SK-N-SH treated with all-trans-retinoic acid at 6 μM for 48 hours (cell line): ENCODE data around the gene PBX3.

Experiments
- ATAC-seq: fragments of 200-7000 bp; cut with Tn5 transposase; 3 replicates; pipeline ENCODE4 v1.9.1; 2020; ENCODE audit warnings: mild to moderate bottlenecking, moderate library complexity
- ARNTL ChIP-seq: fragments of 450-650 bp; formaldehyde crosslinking; IDR thresholded peaks from 2 replicates; pipeline ENCODE4 v1.5.0; 2020; ENCODE audit warnings: low read depth, mild to moderate bottlenecking, moderate library complexity, borderline replicate concordance
- BACH2 ChIP-seq: fragments of 250-450 bp; sonication (Bioruptor Pico); IDR thresholded peaks from 2 replicates; pipeline ENCODE4 v1.9.0; 2021; ENCODE audit warnings: mild to moderate bottlenecking, borderline replicate concordance
- CREB5 ChIP-seq: fragments of 250-450 bp; sonication (Bioruptor Pico); IDR thresholded peaks from 2 replicates; pipeline ENCODE4 v1.5.1; 2020; ENCODE audit warnings: low read depth, mild to moderate bottlenecking, moderate library complexity
- CSDC2 ChIP-seq: fragments of 250-450 bp; sonication (Bioruptor Pico); IDR thresholded peaks from 2 replicates; pipeline ENCODE4 v1.5.0; 2020; ENCODE audit warnings: mild to moderate bottlenecking, moderate library complexity
- CSRNP3 ChIP-seq: fragments of 250-450 bp; sonication (Bioruptor Pico); IDR thresholded peaks from 2 replicates; pipeline ENCODE4 v1.5.1; 2021; ENCODE audit warnings: mild to moderate bottlenecking, moderate library complexity
- ESRRG ChIP-seq: fragments of 250-450 bp; sonication (Bioruptor Pico); IDR thresholded peaks from 2 replicates; pipeline ENCODE4 v1.6.1; 2021; ENCODE audit warnings: mild to moderate bottlenecking
- GLIS3 ChIP-seq: fragments of 250-450 bp; sonication (Bioruptor Pico); IDR thresholded peaks from 2 replicates; pipeline ENCODE4 v1.5.0; 2020; ENCODE audit warnings: mild to moderate bottlenecking, moderate library complexity
- ISL1 ChIP-seq: fragments of 250-450 bp; sonication (Bioruptor Pico); IDR thresholded peaks from 2 replicates; pipeline ENCODE4 v2.1.2; 2022; ENCODE audit warnings: mild to moderate bottlenecking, moderate library complexity
- OSR1 ChIP-seq: fragments of 250-450 bp; sonication (Bioruptor Pico); IDR thresholded peaks from 2 replicates; pipeline ENCODE4 v1.8.0; 2022; ENCODE audit warnings: moderate library complexity, mild to moderate bottlenecking, inconsistent platforms
- PATZ1 ChIP-seq: fragments of 250-450 bp; sonication (Bioruptor Pico); IDR thresholded peaks from 2 replicates; pipeline ENCODE4 v1.8.0; 2020; ENCODE audit warnings: mild to moderate bottlenecking, moderate library complexity, borderline replicate concordance
- POU6F1 ChIP-seq: fragments of 250-450 bp; sonication (Bioruptor Pico); IDR thresholded peaks from 2 replicates; pipeline ENCODE4 v1.8.0; 2021; ENCODE audit warnings: low read depth, mild to moderate bottlenecking, moderate library complexity, borderline replicate concordance
- PPARA ChIP-seq: fragments of 250-450 bp; sonication (Bioruptor Pico); IDR thresholded peaks from 2 replicates; pipeline ENCODE4 v1.5.0; 2020; ENCODE audit warnings: mild to moderate bottlenecking, borderline replicate concordance
- RARB ChIP-seq: fragments of 250-450 bp; sonication (Bioruptor Pico); IDR thresholded peaks from 2 replicates; pipeline ENCODE4 v1.8.0; 2021; ENCODE audit warnings: mild to moderate bottlenecking, moderate library complexity
- SNAI2 ChIP-seq: fragments of 250-450 bp; sonication (Bioruptor Pico); IDR thresholded peaks from 2 replicates; pipeline ENCODE4 v1.5.0; 2020; ENCODE audit warnings: mild to moderate bottlenecking, moderate library complexity
- TCF4 ChIP-seq: fragments of 250-450 bp; sonication (Bioruptor Pico); IDR thresholded peaks from 2 replicates; pipeline ENCODE4 v1.8.0; 2021; ENCODE audit warnings: mild to moderate bottlenecking, moderate library complexity, borderline replicate concordance
- TOX ChIP-seq: fragments of 250-450 bp; sonication (Bioruptor Pico); IDR thresholded peaks from 2 replicates; pipeline ENCODE4 v1.8.0; 2021; ENCODE audit warnings: mild to moderate bottlenecking, moderate library complexity, borderline replicate concordance
- TSHZ2 ChIP-seq: fragments of 250-450 bp; sonication (Bioruptor Pico); IDR thresholded peaks from 2 replicates; pipeline ENCODE4 v1.5.0; 2020; ENCODE audit warnings: mild to moderate bottlenecking, moderate library complexity
- ZC3H10 ChIP-seq: fragments of 250-450 bp; sonication (Bioruptor Pico); IDR thresholded peaks from 2 replicates; pipeline ENCODE4 v1.5.1; 2021; ENCODE audit warnings: mild to moderate bottlenecking, moderate library complexity
- ZFP3 ChIP-seq: fragments of 250-450 bp; sonication (Bioruptor Pico); IDR thresholded peaks from 2 replicates; pipeline ENCODE4 v1.5.0; 2020; ENCODE audit warnings: mild to moderate bottlenecking, moderate library complexity
- ZFP30 ChIP-seq: fragments of 450-650 bp; formaldehyde crosslinking; IDR thresholded peaks from 2 replicates; pipeline ENCODE4 v1.5.0; 2022; ENCODE audit warnings: mild to moderate bottlenecking, moderate library complexity
- ZNF565 ChIP-seq: fragments of 450-650 bp; formaldehyde crosslinking; conservative IDR thresholded peaks from 2 replicates; pipeline ENCODE4 v1.5.0; 2020; ENCODE audit warnings: low read depth, mild to moderate bottlenecking, moderate library complexity
- ZNF8 ChIP-seq: fragments of 450-650 bp; formaldehyde crosslinking; IDR thresholded peaks from 2 replicates; pipeline ENCODE4 v1.5.0; 2020; ENCODE audit warnings: mild to moderate bottlenecking, moderate library complexity

Gene PBX3

GRCh38 chr9:125964702-125965225 lies 217.6 kb downstream of the PBX3 start (continued):
- no peak for TF ChIP-seq ZFP30 (CRISPR knock-in tag)

GRCh38 chr9:125965477-125965876 lies 218.3 kb downstream of the PBX3 start:
- TF ChIP-seq ZFP3 (no peak), ZC3H10 (CRISPR knock-in tag) (no peak), PPARA (no peak), ZNF8 (CRISPR knock-in tag) (no peak), OSR1 (CRISPR knock-in tag) (no peak), CREB5 (CRISPR knock-in tag) (no peak), TCF4 (no peak), ZFP30 (CRISPR knock-in tag) (no peak), SNAI2 (CRISPR knock-in tag) (no peak), CSDC2 (no peak), ARNTL (CRISPR knock-in tag) (no peak)
- no peak for ATAC-seq

GRCh38 chr9:125966466-125966865 lies 219.3 kb downstream of the PBX3 start:
- ATAC-seq = no peak
- TF ChIP-seq ISL1 (CRISPR knock-in tag) (no peak), SNAI2 (CRISPR knock-in tag) (no peak), CSDC2 (no peak), ZNF8 (CRISPR knock-in tag) (no peak), TSHZ2 (CRISPR knock-in tag) (peak; percentile 31; the same call in 1 of the 2 replicates), OSR1 (CRISPR knock-in tag) (no peak), TOX (CRISPR knock-in tag) (no peak), POU6F1 (no peak), CSRNP3 (CRISPR knock-in tag) (no peak), TCF4 (0 out of 2 replicates have a peak, but pooled peaks have one; percentile 22), RARB (CRISPR knock-in tag) (no peak)

- ATAC-seq = no peak
- TF ChIP-seq ZNF565 (CRISPR knock-in tag) = no peak
- TF ChIP-seq CSRNP3 (CRISPR knock-in tag) = no peak
- no peak for TF ChIP-seq RARB (CRISPR knock-in tag)
- TF ChIP-seq OSR1 (CRISPR knock-in tag) = no peak
- TF ChIP-seq PPARA = no peak
- no peak for TF ChIP-seq ESRRG
- no peak for TF ChIP-seq TOX (CRISPR knock-in tag)
- no peak for TF ChIP-seq CREB5 (CRISPR knock-in tag)
- TF ChIP-seq PATZ1 (CRISPR knock-in tag) = no peak
- no peak for TF ChIP-seq ZFP3
- no peak for TF ChIP-seq BACH2 (CRISPR knock-in tag)
- no peak for TF ChIP-seq ARNTL (CRISPR knock-in tag)
- TF ChIP-seq TCF4 = no peak
- TF ChIP-seq ZFP30 (CRISPR knock-in tag) = no peak
- TF ChIP-seq GLIS3 (CRISPR knock-in tag) = no peak
- no peak for TF ChIP-seq CSDC2
- no peak for TF ChIP-seq ZNF8 (CRISPR knock-in tag)
Measured at GRCh38 chr9:125966959-125967711, 220.0 kb downstream of the PBX3 start.
